OCI-LY1 (cell line): ENCODE measurements around the gene STRN4.

ENCODE experiments used
- EZH2 ChIP-seq: fragments of 200-600 bp; sonication (generic), shearing (Covaris generic); IDR thresholded peaks from 2 replicates; pipeline ENCODE4 v1.8.0; 2017; ENCODE audit warnings: borderline replicate concordance, mixed run types, mild to moderate bottlenecking, antibody characterized with exemption, low read length, moderate library complexity, mixed read lengths
- TF ChIP-seq, protein P1 (sequence below): fragments of 200-600 bp; sonication (generic), shearing (Covaris generic); IDR thresholded peaks from 2 replicates; pipeline ENCODE4 v1.5.1; 2017; ENCODE audit warnings: mild to moderate bottlenecking, antibody characterized with exemption, low read length, moderate library complexity, mixed read lengths

DNA sequence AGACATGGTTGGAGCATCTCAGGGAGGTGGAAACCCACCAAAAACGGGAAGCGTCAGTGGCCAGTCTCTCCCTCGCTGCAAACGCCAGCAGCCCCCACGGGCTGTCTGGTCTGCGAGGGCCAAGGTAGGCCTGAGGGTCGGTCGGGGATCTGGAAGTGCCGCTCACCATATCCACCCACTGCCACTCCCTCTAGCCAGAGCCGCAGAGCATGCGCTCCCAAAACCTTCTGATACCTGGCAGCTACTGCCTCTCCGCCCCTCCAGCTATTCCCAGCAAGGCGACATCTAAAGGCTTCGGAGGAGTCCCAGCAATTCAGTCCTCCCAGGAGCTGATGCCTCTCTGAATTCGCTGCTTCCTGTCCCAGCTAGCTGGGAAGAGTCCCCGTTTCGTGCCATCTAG lies 4.8 kb downstream of the STRN4 start:
- TF ChIP-seq, protein P1, sequence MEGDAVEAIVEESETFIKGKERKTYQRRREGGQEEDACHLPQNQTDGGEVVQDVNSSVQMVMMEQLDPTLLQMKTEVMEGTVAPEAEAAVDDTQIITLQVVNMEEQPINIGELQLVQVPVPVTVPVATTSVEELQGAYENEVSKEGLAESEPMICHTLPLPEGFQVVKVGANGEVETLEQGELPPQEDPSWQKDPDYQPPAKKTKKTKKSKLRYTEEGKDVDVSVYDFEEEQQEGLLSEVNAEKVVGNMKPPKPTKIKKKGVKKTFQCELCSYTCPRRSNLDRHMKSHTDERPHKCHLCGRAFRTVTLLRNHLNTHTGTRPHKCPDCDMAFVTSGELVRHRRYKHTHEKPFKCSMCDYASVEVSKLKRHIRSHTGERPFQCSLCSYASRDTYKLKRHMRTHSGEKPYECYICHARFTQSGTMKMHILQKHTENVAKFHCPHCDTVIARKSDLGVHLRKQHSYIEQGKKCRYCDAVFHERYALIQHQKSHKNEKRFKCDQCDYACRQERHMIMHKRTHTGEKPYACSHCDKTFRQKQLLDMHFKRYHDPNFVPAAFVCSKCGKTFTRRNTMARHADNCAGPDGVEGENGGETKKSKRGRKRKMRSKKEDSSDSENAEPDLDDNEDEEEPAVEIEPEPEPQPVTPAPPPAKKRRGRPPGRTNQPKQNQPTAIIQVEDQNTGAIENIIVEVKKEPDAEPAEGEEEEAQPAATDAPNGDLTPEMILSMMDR: no peak
- TF ChIP-seq EZH2: no peak
